ENCODE results near the gene WBP1. TPM values are rescaled to one million over a fixed set of nuclear protein-coding genes. Genes with fewer than 3 reads are reported as not detected.

WBP1 gene
- total RNA-seq, 2 donors from 2014 or later, result 27.4 to 47.1 TPM

DNA sequence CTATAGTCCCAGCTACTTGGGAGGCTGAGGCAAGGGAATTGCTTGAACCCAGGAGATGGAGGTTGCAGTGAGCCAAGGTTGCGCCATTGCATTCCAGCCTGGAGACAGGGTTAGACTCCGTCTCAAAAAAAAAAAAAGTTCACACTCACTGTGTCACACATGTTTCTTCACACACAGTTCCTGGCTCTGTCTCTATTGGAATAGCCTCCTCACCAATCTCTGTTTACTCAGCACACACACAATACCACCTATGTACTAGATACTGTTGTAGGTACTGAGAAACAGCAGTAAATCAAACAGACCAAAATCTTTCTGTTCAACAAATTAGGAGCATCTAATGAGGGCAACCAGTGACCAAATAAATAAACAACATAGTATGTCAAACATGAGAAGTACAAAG is 27.9 kb downstream of the WBP1 start:
- Histone ChIP-seq H3K9me3 (no peaks in the 10 kb centered on the region), H3K4me1 (ENCODE audit: control insufficient read depth in 1 of 2, low read depth in 2 of 2) (peaks cover 18 to 24% of the 10 kb centered on the region in 2 donors), H3K27ac (no peak overlapping the region), H3K36me3 (peaks cover 25% of the 10 kb centered on the region), H3K4me3 (no peak overlapping the region), H3K27me3 (replicated peaks; ENCODE audit: insufficient read depth) (no peaks in the 10 kb centered on the region)
- no peak for ATAC-seq (ENCODE audit: insufficient number of reproducible peaks, low FRiP score, low read depth)
- DNase-seq (ENCODE audit: low spot score), result no peak
- TF ChIP-seq, protein P1, sequence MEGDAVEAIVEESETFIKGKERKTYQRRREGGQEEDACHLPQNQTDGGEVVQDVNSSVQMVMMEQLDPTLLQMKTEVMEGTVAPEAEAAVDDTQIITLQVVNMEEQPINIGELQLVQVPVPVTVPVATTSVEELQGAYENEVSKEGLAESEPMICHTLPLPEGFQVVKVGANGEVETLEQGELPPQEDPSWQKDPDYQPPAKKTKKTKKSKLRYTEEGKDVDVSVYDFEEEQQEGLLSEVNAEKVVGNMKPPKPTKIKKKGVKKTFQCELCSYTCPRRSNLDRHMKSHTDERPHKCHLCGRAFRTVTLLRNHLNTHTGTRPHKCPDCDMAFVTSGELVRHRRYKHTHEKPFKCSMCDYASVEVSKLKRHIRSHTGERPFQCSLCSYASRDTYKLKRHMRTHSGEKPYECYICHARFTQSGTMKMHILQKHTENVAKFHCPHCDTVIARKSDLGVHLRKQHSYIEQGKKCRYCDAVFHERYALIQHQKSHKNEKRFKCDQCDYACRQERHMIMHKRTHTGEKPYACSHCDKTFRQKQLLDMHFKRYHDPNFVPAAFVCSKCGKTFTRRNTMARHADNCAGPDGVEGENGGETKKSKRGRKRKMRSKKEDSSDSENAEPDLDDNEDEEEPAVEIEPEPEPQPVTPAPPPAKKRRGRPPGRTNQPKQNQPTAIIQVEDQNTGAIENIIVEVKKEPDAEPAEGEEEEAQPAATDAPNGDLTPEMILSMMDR (IDR thresholded peaks at IDR 0.05), result no peak

- peaks cover 52% of the 10 kb centered on the region for H3K36me3 ChIP-seq
- ATAC-seq (ENCODE audit: insufficient number of reproducible peaks, low FRiP score, low read depth) (no peak), DNase-seq (ENCODE audit: low spot score) (no peak)
- no peak overlapping the region for H3K27ac ChIP-seq
- TF ChIP-seq, protein P1 (IDR thresholded peaks at IDR 0.05), result no peak
- H3K9me3 ChIP-seq, result no peaks in the 10 kb centered on the region
- H3K4me3 ChIP-seq, result no peak overlapping the region
- H3K27me3 ChIP-seq (replicated peaks; ENCODE audit: insufficient read depth), result no peaks in the 10 kb centered on the region
- peaks cover 4 to 7% of the 10 kb centered on the region in 2 donors for H3K4me1 ChIP-seq (ENCODE audit: control insufficient read depth in 1 of 2, low read depth in 2 of 2)
Measured at GRCh38 chr2:74488643-74489481, 30.6 kb downstream of the WBP1 start.

DNA sequence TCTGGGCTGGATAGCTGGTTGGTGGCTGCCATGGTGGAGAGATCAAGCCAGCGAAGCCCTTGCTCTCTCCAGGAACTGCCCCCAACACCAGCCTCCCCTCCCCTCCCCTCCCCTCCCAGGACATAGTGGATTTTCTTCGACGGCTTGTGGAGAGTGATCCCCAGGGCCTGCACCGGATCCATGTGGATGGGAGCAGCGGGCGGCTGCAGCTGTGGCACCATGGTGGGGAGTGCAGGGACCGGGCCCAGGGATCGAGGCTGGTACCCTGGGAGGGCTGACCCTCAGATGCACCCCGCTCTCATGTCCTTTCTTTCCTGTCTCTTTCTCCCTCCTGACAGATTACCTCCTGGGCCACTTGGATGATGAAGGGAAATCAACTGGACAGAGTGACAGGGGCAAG is 31.7 kb downstream of the WBP1 start:
- no peak for DNase-seq (ENCODE audit: low spot score)

DNA sequence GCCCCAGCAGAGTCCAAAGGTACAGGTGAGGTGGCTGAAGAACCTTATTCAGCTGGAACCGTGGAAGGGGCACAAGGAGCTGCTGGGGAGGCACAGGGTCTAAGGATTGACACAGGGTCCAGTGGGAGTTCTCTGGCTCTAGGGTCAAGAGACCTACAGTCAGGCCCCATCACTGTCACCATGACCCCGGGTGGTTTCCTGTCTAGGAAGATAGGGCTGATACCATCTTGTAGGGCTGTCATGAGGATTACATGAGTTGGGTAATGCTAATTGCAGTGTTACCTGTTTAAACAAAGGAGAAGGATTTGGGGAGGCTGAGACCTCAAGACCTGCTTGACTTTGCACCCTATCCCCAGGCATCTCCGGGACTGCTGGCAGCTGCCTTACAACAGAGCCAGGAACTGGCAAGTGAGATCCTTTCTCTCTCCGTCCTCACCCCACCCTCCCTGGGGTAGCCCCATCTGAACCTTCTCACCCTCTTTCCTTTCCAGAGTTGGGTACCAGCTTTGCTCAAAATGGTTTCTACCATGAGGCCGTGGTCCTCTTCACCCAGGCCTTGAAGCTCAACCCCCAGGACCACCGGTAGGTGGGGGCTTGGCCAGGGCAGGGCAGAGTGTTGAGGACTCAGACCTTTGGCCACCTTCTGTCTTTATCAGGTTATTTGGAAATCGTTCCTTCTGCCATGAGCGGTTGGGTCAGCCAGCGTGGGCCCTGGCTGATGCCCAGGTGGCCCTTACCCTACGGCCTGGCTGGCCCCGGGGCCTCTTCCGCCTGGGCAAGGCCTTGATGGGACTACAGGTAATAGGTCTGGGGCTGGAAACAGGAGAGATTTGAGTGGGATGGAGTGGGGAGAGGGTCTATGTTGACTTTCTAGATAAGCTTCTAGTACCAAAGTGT is 33.7 kb downstream of the WBP1 start:
- DNase-seq (ENCODE audit: low spot score) (no peak), ATAC-seq (ENCODE audit: insufficient number of reproducible peaks, low FRiP score, low read depth) (no peak)
- peaks cover 43% of the 10 kb centered on the region for H3K36me3 ChIP-seq
- TF ChIP-seq, protein P1 (IDR thresholded peaks at IDR 0.05), result no peak
- no peaks in the 10 kb centered on the region for H3K27me3 ChIP-seq (replicated peaks; ENCODE audit: insufficient read depth)
- no peak overlapping the region for H3K4me3 ChIP-seq
- no peak overlapping the region for H3K27ac ChIP-seq
- no peaks in the 10 kb centered on the region for H3K4me1 ChIP-seq (ENCODE audit: control insufficient read depth in 1 of 2, low read depth in 2 of 2)
- H3K9me3 ChIP-seq, result no peaks in the 10 kb centered on the region

More for the DNA sequence above, 31.7 kb downstream of the WBP1 start:
- Histone ChIP-seq H3K36me3 (peaks cover 52% of the 10 kb centered on the region), H3K27ac (no peak overlapping the region), H3K9me3 (no peaks in the 10 kb centered on the region), H3K4me3 (no peak overlapping the region), H3K4me1 (ENCODE audit: control insufficient read depth in 1 of 2, low read depth in 2 of 2) (no peaks in the 10 kb centered on the region), H3K27me3 (replicated peaks; ENCODE audit: insufficient read depth) (no peaks in the 10 kb centered on the region)
- TF ChIP-seq, protein P1 (IDR thresholded peaks at IDR 0.05), result no peak
- ATAC-seq (ENCODE audit: insufficient number of reproducible peaks, low FRiP score, low read depth), result no peak

DNA sequence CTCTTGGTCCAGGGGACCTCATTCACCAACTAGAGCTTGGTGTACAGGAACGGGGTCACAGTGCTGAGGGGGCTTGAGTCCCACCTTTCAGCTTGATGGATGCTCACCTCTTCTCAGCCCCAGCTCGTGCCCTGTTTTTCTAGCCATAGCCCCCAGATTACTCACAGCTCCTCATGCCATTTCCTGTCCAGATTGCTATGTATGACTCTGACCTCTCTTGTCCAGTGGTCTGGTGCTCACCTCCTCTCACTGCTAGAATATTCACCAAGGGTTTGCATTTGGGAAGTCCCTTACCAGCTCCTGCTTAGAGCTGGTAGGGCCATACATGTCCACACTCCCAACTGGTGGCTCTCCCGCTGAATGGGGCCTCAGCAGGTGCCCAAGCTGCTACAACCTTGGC is 35.3 kb downstream of the WBP1 start:
- ATAC-seq (ENCODE audit: insufficient number of reproducible peaks, low FRiP score, low read depth) (no peak), DNase-seq (ENCODE audit: low spot score) (no peak)
- Histone ChIP-seq H3K27ac (no peak overlapping the region), H3K4me1 (ENCODE audit: control insufficient read depth in 1 of 2, low read depth in 2 of 2) (peaks cover 8 to 14% of the 10 kb centered on the region in 2 donors), H3K27me3 (replicated peaks; ENCODE audit: insufficient read depth) (no peaks in the 10 kb centered on the region), H3K9me3 (no peaks in the 10 kb centered on the region), H3K36me3 (peaks cover 43% of the 10 kb centered on the region), H3K4me3 (no peak overlapping the region)
- TF ChIP-seq, protein P1 (IDR thresholded peaks at IDR 0.05), result no peak
